OCI-M2 (cell line): ENCODE results near the gene EFNA5.

Experiments used
- DNase-seq: peaks from one replicate; lab custom pipeline; 2025; ENCODE audit not compliant: unreplicated experiment; lab: John Stamatoyannopoulos, UW

EFNA5 gene

DNA sequence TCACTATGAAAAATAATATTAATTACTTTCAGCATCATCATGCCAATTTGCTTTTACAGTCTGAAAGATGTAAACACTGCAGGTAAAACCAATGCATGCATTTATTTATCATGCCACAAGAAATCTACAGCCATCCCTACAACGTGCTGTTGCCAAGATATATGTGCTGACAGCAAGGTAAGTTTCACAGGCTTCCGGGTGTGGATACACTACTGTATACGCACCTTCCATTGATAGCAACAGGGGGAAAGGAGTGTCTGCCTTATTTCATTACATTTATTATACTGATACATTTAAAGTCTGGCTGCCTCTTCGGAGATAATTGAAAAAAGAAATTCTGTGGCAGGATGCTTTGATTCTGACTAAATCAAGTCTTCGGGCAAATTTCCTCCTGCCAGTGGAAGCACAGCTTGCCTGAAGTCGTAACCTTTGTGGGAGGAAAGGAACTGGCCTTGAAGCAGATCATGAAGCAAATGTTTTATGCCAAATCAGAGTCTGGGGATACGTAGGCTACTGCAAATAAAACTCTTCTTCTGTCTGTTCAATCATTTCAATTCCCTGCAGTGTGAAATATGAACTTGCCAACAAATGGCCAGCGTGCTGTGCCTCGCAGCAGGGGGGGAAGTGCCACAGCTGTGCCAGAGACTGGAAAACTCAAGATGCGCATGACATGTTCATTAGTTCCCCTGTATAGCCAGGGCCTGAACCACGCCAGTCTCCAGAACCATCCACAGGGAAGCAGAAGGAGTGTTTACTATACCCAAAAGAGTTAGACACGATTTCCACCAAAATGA is 268.1 kb downstream of the EFNA5 start:
- no peak for DNase-seq

GRCh38 chr5:107401470-107402122 is 269.1 kb downstream of the EFNA5 start:
- no peak for DNase-seq

DNA sequence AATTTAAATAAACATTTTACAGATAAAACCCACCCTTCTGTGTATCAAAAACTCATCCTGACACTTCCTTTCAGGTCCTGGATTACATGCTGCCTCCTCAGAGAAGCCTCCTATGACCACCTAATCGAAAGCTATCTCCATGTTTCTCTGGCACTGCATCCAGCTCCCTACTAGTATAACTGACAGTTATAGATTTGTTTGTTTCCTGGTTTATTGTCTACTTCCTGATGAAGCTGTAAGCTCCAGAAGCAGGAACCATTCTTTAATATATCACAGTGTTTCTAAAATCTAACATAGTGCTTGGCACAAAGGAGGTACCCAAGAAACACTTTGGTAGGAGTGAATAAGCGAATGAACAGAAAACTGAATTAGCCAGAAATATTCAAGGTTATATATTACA is 270.4 kb downstream of the EFNA5 start:
- no peak for DNase-seq

DNA sequence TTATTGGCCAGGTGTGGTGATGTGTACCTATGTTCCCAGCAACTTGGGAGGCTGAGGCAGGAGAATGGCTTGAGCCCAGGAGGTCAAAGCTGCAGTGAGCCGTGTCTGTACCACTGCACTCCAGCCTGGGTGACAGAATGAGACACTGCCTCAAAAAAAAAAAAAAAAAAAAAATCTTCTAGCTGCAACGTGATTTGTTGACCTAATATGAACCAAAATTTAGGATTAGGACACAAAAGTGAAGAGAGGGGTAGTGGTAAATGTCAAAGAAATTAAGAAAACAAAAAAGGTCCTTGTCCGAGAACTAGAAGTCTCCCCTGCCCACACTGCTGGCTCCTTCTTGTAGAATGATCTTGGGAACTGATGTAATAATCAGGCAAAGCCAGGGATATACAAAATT is 272.0 kb downstream of the EFNA5 start:
- no peak for DNase-seq

GRCh38 chr5:107396351-107396690 is 274.4 kb downstream of the EFNA5 start:
- DNase-seq = no peak

DNA sequence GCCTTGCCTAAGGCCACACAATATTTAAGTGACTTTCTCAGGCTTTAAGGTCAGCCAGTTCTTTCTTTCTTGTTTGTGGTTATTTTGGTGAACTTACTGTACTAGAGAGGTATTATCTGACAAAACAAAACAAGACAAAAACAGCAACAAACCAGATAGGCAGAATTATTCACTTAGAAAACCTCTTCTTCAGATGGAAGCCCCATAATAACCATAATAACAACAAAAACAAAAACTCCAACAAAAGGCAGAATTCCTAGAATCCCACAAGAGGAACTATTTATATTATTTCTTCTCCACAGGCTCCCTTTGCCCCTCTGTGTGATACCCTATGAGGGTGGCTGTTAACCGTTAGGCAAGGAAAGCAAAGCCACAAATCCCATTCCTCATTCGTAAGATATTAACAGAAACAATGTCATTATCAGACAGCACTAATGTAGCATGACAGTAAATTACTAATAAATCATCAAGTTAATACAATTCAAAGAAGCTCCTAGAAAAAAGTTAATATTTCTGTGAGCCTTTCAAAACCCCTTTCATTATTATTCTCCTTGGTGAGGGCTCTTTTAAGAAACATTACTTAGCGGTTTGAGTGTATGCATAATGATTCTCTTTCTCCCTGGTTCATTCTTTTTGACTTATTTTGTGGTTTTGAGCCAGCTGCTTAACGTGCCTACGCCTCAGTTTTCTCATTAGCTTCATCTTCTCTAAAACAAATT is 274.9 kb downstream of the EFNA5 start:
- DNase-seq = no peak

DNA sequence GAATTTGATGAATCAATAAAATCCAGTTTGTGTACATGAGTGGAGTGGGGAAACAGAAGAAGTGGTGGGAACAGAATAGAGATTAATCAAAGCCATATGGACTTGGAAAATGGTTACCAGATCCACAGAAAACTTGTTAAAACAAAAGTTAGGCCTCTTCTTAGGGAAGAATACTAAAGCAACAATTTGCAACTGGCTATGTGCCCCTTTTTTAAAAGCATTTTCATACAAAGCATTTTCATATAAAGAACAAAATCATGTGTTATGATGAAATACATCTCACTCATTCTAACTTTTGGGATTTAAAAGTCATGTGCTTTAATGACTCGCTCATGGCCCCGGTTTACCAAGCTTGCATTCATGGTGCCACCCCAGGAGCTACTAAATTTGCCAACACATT is 276.9 kb downstream of the EFNA5 start:
- DNase-seq = no peak

GRCh38 chr5:107391787-107392186 is 278.9 kb downstream of the EFNA5 start:
- DNase-seq = no peak

GRCh38 chr5:107389775-107390148 is 281.0 kb downstream of the EFNA5 start:
- DNase-seq = no peak

GRCh38 chr5:107389130-107389774 is 281.5 kb downstream of the EFNA5 start:
- DNase-seq = no peak

DNA sequence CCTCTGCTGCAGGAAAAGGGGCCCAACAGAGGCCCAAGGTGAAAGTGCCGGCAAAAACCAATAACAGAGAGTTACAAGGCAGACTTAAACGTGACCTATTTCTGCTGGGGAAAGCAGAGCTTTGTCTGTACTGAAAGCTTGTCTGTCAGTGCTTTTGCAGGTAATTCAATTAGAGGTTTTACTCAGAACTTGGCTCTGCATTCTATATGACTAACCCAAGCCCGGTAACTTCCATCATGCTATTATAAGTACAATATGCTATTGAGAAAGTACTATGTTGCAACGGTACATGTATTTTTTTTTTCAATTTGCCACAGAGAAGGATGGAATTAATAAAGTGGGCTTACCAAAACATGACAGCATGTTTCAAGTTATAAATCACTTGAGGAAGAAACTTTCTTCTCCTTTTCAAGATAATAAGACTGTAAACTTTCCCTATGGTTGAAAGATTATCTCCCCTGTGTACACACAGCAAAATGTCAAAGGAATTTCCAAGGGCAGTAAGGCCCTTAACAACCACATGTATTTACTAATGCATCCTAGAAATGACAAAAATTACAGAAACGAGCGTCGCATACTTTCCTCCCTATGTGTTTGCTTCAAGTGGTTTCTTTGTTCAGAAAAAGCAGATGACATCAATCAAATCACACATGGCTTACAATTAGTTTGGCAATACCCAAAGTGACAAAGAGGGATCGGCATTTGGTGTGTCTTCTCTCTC is 282.4 kb downstream of the EFNA5 start:
- no peak for DNase-seq

- DNase-seq = no peak
Observed at GRCh38 chr5:107387526-107388140, 283.1 kb downstream of the EFNA5 start.

DNA sequence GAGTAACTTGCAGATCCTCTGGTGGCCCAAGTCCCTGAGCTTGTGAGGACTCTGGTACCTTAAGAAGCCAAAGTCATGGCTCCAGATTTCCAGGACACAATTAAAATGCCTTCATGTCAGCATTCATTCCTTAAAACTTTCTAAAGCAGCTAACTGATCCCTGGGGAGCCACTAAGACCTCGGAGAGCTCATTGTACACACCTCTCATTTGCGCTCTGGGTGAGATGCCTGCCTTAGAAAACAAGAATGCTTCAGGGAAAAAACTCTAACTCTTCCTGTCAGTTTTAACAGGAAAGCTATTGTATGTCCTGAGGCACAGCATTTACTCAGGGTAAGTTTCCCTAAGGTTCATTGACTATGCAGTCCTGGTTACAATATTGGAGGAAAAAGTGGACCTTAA is 285.0 kb downstream of the EFNA5 start:
- no peak for DNase-seq

GRCh38 chr5:107384256-107384655 is 286.5 kb downstream of the EFNA5 start:
- DNase-seq = no peak

GRCh38 chr5:107383414-107383813 is 287.3 kb downstream of the EFNA5 start:
- no peak for DNase-seq

- DNase-seq = no peak
Observed at GRCh38 chr5:107381189-107381856, 289.4 kb downstream of the EFNA5 start.

DNA sequence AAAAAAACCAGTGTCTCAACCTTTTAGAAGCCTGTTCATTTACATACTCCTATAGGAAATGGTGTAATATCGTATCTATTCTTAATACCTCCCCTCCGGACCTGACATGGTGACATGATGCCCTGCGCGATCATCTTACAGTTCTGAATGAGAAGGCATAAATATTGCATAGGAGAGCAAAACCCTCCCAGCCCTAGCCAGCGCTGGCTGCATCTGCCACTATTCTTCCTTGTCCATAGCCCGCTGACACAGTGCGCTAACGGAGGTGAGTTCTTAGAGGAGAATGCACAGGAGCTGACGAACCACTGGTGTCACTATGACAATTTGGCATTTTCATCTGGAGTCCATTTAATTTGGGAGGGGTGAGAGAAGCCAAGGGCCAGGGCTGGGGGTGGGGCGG is 290.1 kb downstream of the EFNA5 start:
- no peak for DNase-seq

- DNase-seq = no peak
Observed at GRCh38 chr5:107378218-107378899, 292.4 kb downstream of the EFNA5 start.

GRCh38 chr5:107377277-107377609 is 293.5 kb downstream of the EFNA5 start:
- no peak for DNase-seq
